Mesenchymal stem cell (in vitro differentiated cells and primary cell): ENCODE results near the gene SHANK2.
A peak's percentile ranks its signal among the peaks of the same experiment; 100 is the strongest.

Experiments used
- DNase-seq: peaks from one replicate; pipeline ENCODE4 v3.0.0-alpha.2; 2013
- H2AFZ ChIP-seq: one replicate; pipeline ENCODE4 v1.6.1; 2013; ENCODE audit warnings: low read depth, mild to moderate bottlenecking, control low read depth, inconsistent platforms, low read length, moderate library complexity
- H2AK5ac ChIP-seq: 2 replicates; pipeline ENCODE4 v1.6.1; 2013; ENCODE audit warnings: low read length, moderate library complexity, mild to moderate bottlenecking, inconsistent platforms; ENCODE audit not compliant: severe bottlenecking
- H2BK120ac ChIP-seq: one replicate; pipeline ENCODE4 v1.6.1; 2013; ENCODE audit warnings: low read depth, mild to moderate bottlenecking, inconsistent platforms, low read length, moderate library complexity
- H2BK12ac ChIP-seq, 2 experiments: one replicate each; pipeline ENCODE4 v1.6.1; 2013; ENCODE audit warnings: inconsistent platforms in 2 of 2, low read length in 2 of 2, mild to moderate bottlenecking in 2 of 2, moderate library complexity in 2 of 2, control low read depth in 1 of 2
- H2BK15ac ChIP-seq: one replicate; pipeline ENCODE4 v1.6.1; 2013; ENCODE audit warnings: mild to moderate bottlenecking, low read depth, inconsistent platforms; ENCODE audit not compliant: poor library complexity, severe bottlenecking
- H2BK5ac ChIP-seq: 2 replicates; pipeline ENCODE4 v1.6.1; 2013; ENCODE audit warnings: low read depth, mild to moderate bottlenecking, low read length, control low read depth, inconsistent platforms; ENCODE audit not compliant: poor library complexity, severe bottlenecking
- H3K14ac ChIP-seq, 2 experiments: one replicate each; pipeline ENCODE4 v1.6.1; 2013; ENCODE audit warnings: inconsistent platforms in 2 of 2, low read length in 2 of 2, control low read depth in 1 of 2, mild to moderate bottlenecking in 1 of 2, moderate library complexity in 1 of 2
- H3K18ac ChIP-seq, 2 experiments: one replicate each; pipeline ENCODE4 v1.6.1; 2013; ENCODE audit warnings: inconsistent platforms in 2 of 2, low read length in 2 of 2, control low read depth in 1 of 2, low read depth in 1 of 2, mild to moderate bottlenecking in 1 of 2
- H3K23ac ChIP-seq, 2 experiments: one replicate each; pipeline ENCODE4 v1.6.1; 2013; ENCODE audit warnings: inconsistent platforms in 2 of 2, low read length in 2 of 2, mild to moderate bottlenecking in 2 of 2, moderate library complexity in 2 of 2, control low read depth in 1 of 2
- H3K27ac ChIP-seq: 2 replicates; pipeline ENCODE4 v1.5.1; 2013; ENCODE audit warnings: mild to moderate bottlenecking, moderate library complexity, low read length, control low read depth, inconsistent platforms; ENCODE audit not compliant: poor library complexity, severe bottlenecking
- H3K27me3 ChIP-seq, 2 experiments: 2 replicates each; pipeline versions ENCODE4 v1.6.1 to v1.7.0; 2013; ENCODE audit warnings: low read length in 2 of 2, mild to moderate bottlenecking in 2 of 2, moderate library complexity in 2 of 2, control low read depth in 1 of 2, inconsistent platforms in 1 of 2; ENCODE audit not compliant: control insufficient read depth in 1 of 2, insufficient read depth in 1 of 2
- H3K36me3 ChIP-seq, 2 experiments: 2 replicates each; pipeline versions ENCODE4 v1.6.1 to v1.7.0; 2013; ENCODE audit warnings: low read length in 2 of 2, control low read depth in 1 of 2, inconsistent platforms in 1 of 2, low read depth in 1 of 2, mild to moderate bottlenecking in 1 of 2; ENCODE audit not compliant: insufficient read depth in 2 of 2, control insufficient read depth in 1 of 2
- H3K4ac ChIP-seq, 2 experiments: one replicate each; pipeline ENCODE4 v1.6.1; 2013; ENCODE audit warnings: inconsistent platforms in 2 of 2, low read length in 2 of 2, mild to moderate bottlenecking in 2 of 2, moderate library complexity in 2 of 2, control low read depth in 1 of 2, low read depth in 1 of 2
- H3K4me1 ChIP-seq: 2 replicates; pipeline ENCODE4 v1.6.1; 2013; ENCODE audit warnings: low read depth, low read length, control low read depth; ENCODE audit not compliant: control insufficient read depth, insufficient read depth
- H3K4me2 ChIP-seq: 2 replicates; pipeline ENCODE4 v1.6.1; 2013; ENCODE audit warnings: low read length, mild to moderate bottlenecking, inconsistent platforms; ENCODE audit not compliant: poor library complexity, severe bottlenecking
- H3K4me3 ChIP-seq, 2 experiments: 2 replicates each; pipeline versions ENCODE4 v1.5.1 to v1.7.0; 2013; ENCODE audit warnings: low read length in 2 of 2, mild to moderate bottlenecking in 2 of 2, control low read depth in 1 of 2, low read depth in 1 of 2; ENCODE audit not compliant: insufficient read depth in 1 of 2
- H3K79me1 ChIP-seq: replicated peaks from 2 replicates; pipeline ENCODE4 v1.6.1; 2013; ENCODE audit warnings: mild to moderate bottlenecking, control low read depth, low read length, inconsistent platforms; ENCODE audit not compliant: poor library complexity, severe bottlenecking
- H3K9ac ChIP-seq: 2 replicates; pipeline ENCODE4 v1.7.0; 2013; ENCODE audit warnings: mild to moderate bottlenecking, low read length, moderate library complexity
- H3K9me3 ChIP-seq: 2 replicates; pipeline ENCODE4 v1.7.0; 2013; ENCODE audit warnings: mild to moderate bottlenecking, low read length; ENCODE audit not compliant: control insufficient read depth
- H4K8ac ChIP-seq: one replicate; pipeline ENCODE4 v1.6.1; 2013; ENCODE audit warnings: inconsistent platforms, mild to moderate bottlenecking, low read length, moderate library complexity
- H4K91ac ChIP-seq: one replicate; pipeline ENCODE4 v1.6.1; 2013; ENCODE audit warnings: mild to moderate bottlenecking, low read length, inconsistent platforms
- WGBS: methylation state at CpG from one replicate; pipeline ENCODE4 v1.1.7; 2013; ENCODE audit warnings: mixed read lengths; 5-methylcytosine and 5-hydroxymethylcytosine counted together

SHANK2 gene

GRCh38 chr11:71248251-71248570 lies 4.2 kb downstream of the SHANK2 start:
- H4K91ac ChIP-seq: no peak overlapping the region
- WGBS: 91% methylated on average over 13 of the region's 13 CpGs
- no peaks in the 10 kb centered on the region for H3K9me3 ChIP-seq
- H2BK12ac ChIP-seq: no peak overlapping the region
- H3K9ac ChIP-seq: no peak overlapping the region
- no peak overlapping the region for H3K14ac ChIP-seq
- peaks cover 23% of the 10 kb centered on the region for H3K4me1 ChIP-seq
- no peak overlapping the region for H4K8ac ChIP-seq
- peaks cover 0 to 2% of the 10 kb centered on the region in 2 experiments for H3K36me3 ChIP-seq
- DNase-seq: no peak
- no peak overlapping the region for H3K18ac ChIP-seq
- peaks cover 37% of the 10 kb centered on the region for H3K79me1 ChIP-seq
- H3K4me2 ChIP-seq: no peak overlapping the region
- H2AK5ac ChIP-seq: no peak overlapping the region
- no peak overlapping the region for H3K27ac ChIP-seq
- no peak overlapping the region for H3K4me3 ChIP-seq
- H2AFZ ChIP-seq: no peak overlapping the region
- no peak overlapping the region for H2BK120ac ChIP-seq
- no peak overlapping the region for H3K23ac ChIP-seq
- H2BK15ac ChIP-seq: no peak overlapping the region
- H2BK5ac ChIP-seq: no peak overlapping the region
- H3K4ac ChIP-seq: no peak overlapping the region
- H3K27me3 ChIP-seq: peaks cover 7 to 8% of the 10 kb centered on the region in 2 experiments

- H3K4me1 ChIP-seq: peaks cover 23% of the 10 kb centered on the region
Measured at GRCh38 chr11:71247551-71248250, 4.7 kb downstream of the SHANK2 start.

GRCh38 chr11:71246559-71246958 lies 5.8 kb downstream of the SHANK2 start:
- no peak overlapping the region for H4K91ac ChIP-seq
- H4K8ac ChIP-seq: peak overlapping the region; percentile 67
- no peak overlapping the region for H3K4me2 ChIP-seq
- H3K27me3 ChIP-seq: peaks cover 7 to 8% of the 10 kb centered on the region in 2 experiments
- no peak overlapping the region for H2AK5ac ChIP-seq
- peaks cover 19% of the 10 kb centered on the region for H3K4me1 ChIP-seq
- no peak overlapping the region for H3K18ac ChIP-seq
- H2AFZ ChIP-seq: no peak overlapping the region
- H3K79me1 ChIP-seq: peaks cover 37% of the 10 kb centered on the region
- H3K9ac ChIP-seq: no peak overlapping the region
- peak overlapping the region in 1 of 2 experiments; percentile 49 for H3K4ac ChIP-seq
- H3K23ac ChIP-seq: no peak overlapping the region
- 13% methylated on average over 1 of the region's 3 CpGs for WGBS
- no peaks in the 10 kb centered on the region for H3K9me3 ChIP-seq
- H2BK15ac ChIP-seq: peak overlapping the region; percentile 76
- peak overlapping the region in 1 of 2 experiments; percentile 62 for H2BK12ac ChIP-seq
- H3K14ac ChIP-seq: no peak overlapping the region
- H3K36me3 ChIP-seq: peaks cover 0 to 2% of the 10 kb centered on the region in 2 experiments
- H3K4me3 ChIP-seq: no peak overlapping the region
- no peak overlapping the region for H2BK5ac ChIP-seq
- no peak overlapping the region for H3K27ac ChIP-seq
- H2BK120ac ChIP-seq: no peak overlapping the region
- DNase-seq: no peak

More at GRCh38 chr11:71247551-71248250, 4.7 kb downstream of the SHANK2 start:
- Histone ChIP-seq H3K27me3 (peaks cover 7 to 8% of the 10 kb centered on the region in 2 experiments), H3K9ac (no peak overlapping the region), H2AFZ (no peak overlapping the region), H4K91ac (no peak overlapping the region), H2BK5ac (no peak overlapping the region), H3K4ac (no peak overlapping the region), H2BK120ac (no peak overlapping the region), H3K36me3 (peaks cover 0 to 2% of the 10 kb centered on the region in 2 experiments), H2BK12ac (no peak overlapping the region), H2AK5ac (no peak overlapping the region), H3K18ac (peak overlapping the region in 1 of 2 experiments; percentile 34), H3K4me2 (no peak overlapping the region), H4K8ac (no peak overlapping the region), H3K79me1 (peaks cover 37% of the 10 kb centered on the region), H3K14ac (no peak overlapping the region), H3K27ac (no peak overlapping the region), H2BK15ac (no peak overlapping the region), H3K4me3 (no peak overlapping the region), H3K9me3 (no peaks in the 10 kb centered on the region), H3K23ac (no peak overlapping the region)
- DNase-seq: peak; percentile 26
- 66% methylated on average over 16 of the region's 16 CpGs for WGBS

- Histone ChIP-seq H3K36me3 (peaks cover 0 to 2% of the 10 kb centered on the region in 2 experiments), H3K4me1 (peaks cover 20% of the 10 kb centered on the region), H3K79me1 (peaks cover 33% of the 10 kb centered on the region), H2BK15ac (no peak overlapping the region), H4K8ac (peak overlapping the region; percentile 67), H4K91ac (peak overlapping the region; percentile 87), H3K4me3 (no peak overlapping the region), H2AK5ac (no peak overlapping the region), H3K9me3 (no peaks in the 10 kb centered on the region), H3K4ac (peak overlapping the region; percentile 29 to 69), H3K18ac (peak overlapping the region; percentile 38 to 80), H3K27me3 (peaks cover 5 to 7% of the 10 kb centered on the region in 2 experiments), H2BK5ac (no peak overlapping the region), H3K27ac (no peak overlapping the region), H3K9ac (no peak overlapping the region), H2AFZ (no peak overlapping the region), H3K14ac (no peak overlapping the region), H2BK12ac (peak overlapping the region; percentile 12 to 89), H3K4me2 (no peak overlapping the region), H2BK120ac (peak overlapping the region; percentile 2), H3K23ac (no peak overlapping the region)
- no peak for DNase-seq
- 53% methylated on average over 18 of the region's 19 CpGs for WGBS
Measured at GRCh38 chr11:71245601-71246391, 6.6 kb downstream of the SHANK2 start.
